HG03175 (cell line): ENCODE results near the gene BATF.

Source experiments
- ATAC-seq: cut with Tn5 transposase; IDR thresholded peaks from one replicate; pipeline ENCODE4 v1.9.1; 2021; ENCODE audit warnings: mild to moderate bottlenecking, moderate library complexity; ENCODE audit not compliant: unreplicated experiment

BATF gene

DNA sequence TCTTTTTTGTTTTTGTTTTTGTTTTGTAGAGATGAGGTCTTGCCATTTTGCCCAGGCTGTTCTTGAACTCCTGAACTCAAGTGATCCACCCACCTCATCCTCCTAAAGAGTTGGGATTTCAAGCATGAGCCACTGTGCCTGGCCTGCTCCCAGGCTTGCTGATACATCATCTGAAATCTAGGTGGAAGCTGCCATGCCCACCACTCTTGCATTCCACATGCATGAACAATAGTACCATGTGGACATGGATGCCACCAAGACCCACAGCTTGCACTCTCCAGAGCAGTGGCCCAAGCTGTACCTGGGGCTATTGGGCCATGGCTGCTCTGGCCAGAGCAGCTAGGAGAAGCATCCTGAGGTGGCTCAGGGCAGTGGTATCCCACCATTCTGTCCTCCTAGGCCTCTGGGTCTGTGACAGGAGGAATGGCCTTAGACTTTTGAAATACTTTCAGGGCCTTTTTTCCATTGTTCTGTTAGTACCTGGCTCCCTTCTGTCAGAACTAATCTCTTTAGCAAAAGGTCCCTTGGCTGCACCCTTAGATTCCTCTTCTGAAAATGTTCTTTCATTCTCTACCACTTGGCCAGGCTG, 69.8 kb downstream of the BATF start:
- ATAC-seq, result no peak

DNA sequence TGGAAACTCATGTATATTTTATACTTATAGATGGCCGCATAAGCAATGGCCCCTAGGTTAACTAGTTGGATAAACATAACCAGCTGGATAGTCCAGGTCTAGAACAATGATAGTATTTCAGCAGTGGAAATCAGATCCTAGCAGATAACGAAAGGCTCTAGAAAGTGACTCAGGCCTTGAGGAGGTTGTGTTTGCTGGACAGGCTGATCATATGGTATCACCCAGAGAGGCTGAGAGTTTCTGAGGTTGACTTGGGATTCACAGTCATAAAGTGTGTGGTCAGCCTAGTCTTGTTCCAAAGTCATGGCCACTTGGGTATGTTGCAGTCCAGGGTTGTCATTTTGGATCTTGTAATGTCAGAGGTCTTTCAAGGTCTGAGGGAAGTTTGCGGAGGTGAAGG, 73.0 kb downstream of the BATF start:
- no peak for ATAC-seq
